KBM-7 (cell line): ENCODE data around the gene CETN3.
"Not testable (repeated sequence)": the region's sequence is repeated elsewhere in the genome, so short reads cannot be mapped to it uniquely, and the experiment has no call there.

Source experiments
- DNase-seq: peaks from one replicate; pipeline ENCODE4 v3.0.0-alpha.2; 2015
- in situ Hi-C: fragments of 300-500 bp; cut with MboI; formaldehyde crosslinking; loops from 2 replicates; pipeline ENCODE4 v1.14.3; 2020; ENCODE audit warnings: low sequenced_read_pairs, low pct_unique_long_range_greater_than_20kb, mixed read lengths

Gene CETN3

GRCh38 chr5:90386099-90386710, 23.4 kb downstream of the CETN3 start:
- in situ Hi-C loops = no loop called here
- peak; percentile 71 for DNase-seq

- no peak for DNase-seq
- in situ Hi-C loops = no loop called here
Observed at GRCh38 chr5:90384389-90384788, 25.2 kb downstream of the CETN3 start.

GRCh38 chr5:90383903-90384302, 25.7 kb downstream of the CETN3 start:
- in situ Hi-C loops = no loop called here

DNA sequence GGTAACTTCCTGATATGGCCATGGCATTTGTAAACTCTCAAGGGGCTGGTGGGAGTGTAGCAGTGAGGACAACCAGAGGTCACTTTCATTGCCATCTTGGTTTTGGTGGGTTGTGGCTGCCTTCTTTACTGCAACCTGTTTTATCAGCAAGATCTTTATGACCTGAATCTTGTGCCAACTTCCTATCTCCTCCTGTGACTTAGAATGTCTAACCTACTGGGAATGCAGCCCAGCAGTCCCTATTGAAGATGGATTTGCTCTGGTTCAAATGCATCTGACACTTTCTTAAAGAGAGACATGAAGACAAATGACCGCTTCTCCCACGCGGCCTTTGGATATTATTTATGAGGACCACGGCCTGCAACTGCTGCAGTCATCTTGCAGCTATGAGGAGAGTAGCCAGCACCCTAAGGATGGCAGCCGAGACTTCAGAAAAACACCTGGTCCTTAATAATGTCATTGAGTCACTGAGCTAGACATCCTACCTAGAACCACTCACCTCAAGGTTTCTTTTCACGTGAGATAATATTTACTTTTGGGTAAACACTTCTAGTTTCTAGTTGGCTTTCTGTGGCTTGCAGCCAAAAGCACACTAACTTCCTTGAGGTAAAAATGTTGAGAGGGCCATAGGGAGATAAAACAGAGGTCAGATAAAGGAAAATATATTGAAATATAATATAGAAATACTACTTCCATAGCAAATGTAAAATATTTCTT, 28.2 kb downstream of the CETN3 start:
- DNase-seq = peak; percentile 13
- in situ Hi-C loops = no loop called here

More at GRCh38 chr5:90383903-90384302, 25.7 kb downstream of the CETN3 start:
- DNase-seq = no peak

DNA sequence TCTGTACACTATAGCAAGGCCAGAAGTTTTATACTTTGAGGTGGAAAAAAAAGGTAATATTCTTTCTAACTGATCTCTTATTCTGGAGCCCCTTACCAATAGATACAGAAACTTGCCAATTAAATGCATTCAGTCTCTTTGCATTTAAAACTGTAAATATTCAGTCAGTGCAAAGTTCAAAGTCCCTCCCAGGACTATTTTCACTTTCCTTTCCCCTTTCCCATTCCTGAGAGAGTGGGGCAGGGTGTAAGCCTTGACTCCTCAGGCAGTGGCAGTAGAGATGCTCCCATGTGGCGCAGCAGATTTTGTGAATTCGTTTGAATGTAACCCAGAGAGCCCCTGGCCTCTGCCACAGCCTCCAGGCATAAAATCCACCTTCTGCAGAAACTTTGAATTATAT, 29.9 kb downstream of the CETN3 start:
- no peak for DNase-seq
- in situ Hi-C loops = no loop called here

GRCh38 chr5:90378752-90379151, 30.8 kb downstream of the CETN3 start:
- in situ Hi-C loops = no loop called here
- DNase-seq = no peak

GRCh38 chr5:90371269-90371668, 38.3 kb downstream of the CETN3 start:
- DNase-seq, in situ Hi-C loops: not testable (repeated sequence)

- DNase-seq = no peak
- in situ Hi-C loops = no loop called here
Observed at GRCh38 chr5:90368454-90369246, 40.9 kb downstream of the CETN3 start.

- no peak for DNase-seq
- in situ Hi-C loops = no loop called here
Observed at GRCh38 chr5:90367879-90368278, 41.7 kb downstream of the CETN3 start.

GRCh38 chr5:90366948-90367347, 42.6 kb downstream of the CETN3 start:
- in situ Hi-C loops = no loop called here
- DNase-seq = no peak

GRCh38 chr5:90365328-90365727, 44.2 kb downstream of the CETN3 start:
- DNase-seq = no peak
- in situ Hi-C loops = no loop called here

- in situ Hi-C loops = no loop called here
- DNase-seq = no peak
Observed at GRCh38 chr5:90359073-90359920, 50.3 kb downstream of the CETN3 start.

DNA sequence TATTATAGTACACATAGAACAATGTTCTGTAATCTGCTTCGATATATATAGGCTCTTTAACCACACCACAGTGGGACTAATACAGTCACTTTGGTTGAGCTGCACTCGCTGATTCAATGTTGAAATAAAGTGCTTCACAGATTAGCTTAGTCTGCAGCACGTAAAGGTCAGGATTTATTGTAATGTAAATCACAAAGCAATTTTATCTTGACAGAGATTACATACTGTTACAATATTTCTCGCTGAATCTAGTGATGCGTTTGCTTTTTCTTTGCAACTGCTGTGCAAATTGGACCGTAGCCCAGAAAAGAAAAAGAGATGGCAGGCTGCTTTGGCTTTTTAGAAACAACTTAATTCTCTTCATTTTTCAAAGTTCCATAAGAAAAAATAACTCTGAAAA, 52.9 kb downstream of the CETN3 start:
- in situ Hi-C loops = no loop called here
- no peak for DNase-seq

- in situ Hi-C loops = no loop called here
- DNase-seq = no peak
Observed at GRCh38 chr5:90356176-90356575, 53.4 kb downstream of the CETN3 start.

- no peak for DNase-seq
- in situ Hi-C loops = no loop called here
Observed at GRCh38 chr5:90355635-90356034, 53.9 kb downstream of the CETN3 start.

DNA sequence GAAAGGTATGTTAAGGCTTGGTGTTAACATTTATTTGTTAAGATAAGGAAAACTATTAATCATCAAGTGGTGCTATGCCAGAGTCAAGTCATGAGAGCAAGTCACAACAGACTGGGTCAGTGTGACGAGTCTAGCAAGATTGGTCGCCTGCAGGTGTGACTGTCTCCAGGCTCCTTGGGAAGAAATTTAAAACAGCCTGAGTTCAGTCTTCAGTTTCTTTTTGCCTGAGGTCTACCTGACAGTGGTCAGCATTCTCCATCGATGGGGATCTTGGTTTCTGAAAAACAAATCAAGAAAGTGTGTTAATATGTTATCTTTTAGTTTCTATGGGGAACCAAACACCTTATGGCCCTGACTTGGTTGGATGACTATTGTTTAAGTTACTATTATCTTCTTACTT, 56.3 kb downstream of the CETN3 start:
- no peak for DNase-seq
- in situ Hi-C loops = no loop called here

DNA sequence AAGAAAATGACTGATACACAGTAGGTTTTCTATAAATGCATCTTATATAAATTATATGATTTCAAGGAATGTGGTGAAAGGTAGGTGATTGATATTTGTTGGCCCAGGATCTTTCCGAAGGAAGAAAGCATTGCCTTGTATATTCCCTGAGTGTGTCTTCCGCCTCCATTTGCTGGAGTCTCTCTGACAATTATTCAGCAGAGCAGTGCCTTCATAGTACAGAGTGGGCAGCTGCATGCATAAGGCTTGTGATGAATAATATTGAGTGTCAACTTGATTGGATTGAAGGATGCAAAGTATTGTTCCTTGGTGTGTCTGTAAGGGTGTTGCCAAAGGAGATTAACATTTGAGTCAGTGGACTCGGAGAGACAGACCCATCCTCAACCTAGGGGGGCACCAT, 58.5 kb downstream of the CETN3 start:
- in situ Hi-C loops = no loop called here
- no peak for DNase-seq

DNA sequence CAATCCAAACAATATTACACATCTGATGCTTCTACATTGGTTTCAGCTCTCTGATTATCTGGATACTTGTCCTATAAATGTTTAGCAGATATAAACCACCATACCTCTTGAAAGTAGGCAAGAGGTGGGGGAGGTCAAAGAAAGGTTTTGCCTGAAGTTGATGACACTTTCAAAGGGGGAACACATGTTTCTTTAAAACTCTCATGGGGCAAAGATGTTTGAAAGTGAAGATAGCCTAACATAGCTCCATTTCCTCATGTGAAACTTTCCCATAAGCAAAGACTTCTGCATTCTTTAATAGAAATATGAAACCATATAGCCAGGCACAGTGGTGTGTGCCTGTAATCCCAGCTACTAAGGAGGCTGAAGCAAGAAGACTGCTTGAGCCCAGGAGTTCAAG, 62.1 kb downstream of the CETN3 start:
- in situ Hi-C loops = no loop called here
- no peak for DNase-seq

GRCh38 chr5:90345684-90346083, 63.9 kb downstream of the CETN3 start:
- in situ Hi-C loops = no loop called here

More at GRCh38 chr5:90345684-90346083, 63.9 kb downstream of the CETN3 start:
- DNase-seq = no peak
